ENCODE measurements around the gene WNT5B. TPM values are rescaled to one million over a fixed set of nuclear protein-coding genes. Genes with fewer than 3 reads are reported as not detected.

Gene WNT5B
- total and polyA plus RNA-seq, 2 donors (not counting 3 experiments of a cell fraction or from before 2014, with no cell fraction given) = not detected

- no TSS peak for BruUV-seq (replicated peaks)
- intact Hi-C loops (cut with micrococcal nuclease) (no loop called here), dilution Hi-C loops (cut with MboI; ENCODE audit: extremely low pct_ligation_motif_present, low sequenced_read_pairs) (no loop called here)
- Histone ChIP-seq H2AFZ (ENCODE audit: low read depth, low read length) (peak overlapping the region; percentile 96), H3K4me2 (ENCODE audit: insufficient read depth, low read length) (peak overlapping the region; percentile 99), H3K79me2 (ENCODE audit: control insufficient read depth, insufficient read depth, low read length) (peaks cover 17% of the 10 kb centered on the region), H3K36me3 (ENCODE audit: control insufficient read depth in 2 of 2, extremely low read depth in 1 of 2, insufficient read depth in 2 of 2, low read length in 2 of 2) (no peaks in the 10 kb centered on the region), H3K4me1 (ENCODE audit: control insufficient read depth, extremely low read depth, insufficient read depth, low read length) (peaks cover 35% of the 10 kb centered on the region), H4K20me1 (replicated peaks; ENCODE audit: control insufficient read depth, extremely low read depth, insufficient read depth, low read length) (peaks cover 2% of the 10 kb centered on the region), H3K9me3 (replicated peaks; ENCODE audit: control insufficient read depth, insufficient read depth, low read length) (no peaks in the 10 kb centered on the region), H3K9me1 (replicated peaks; ENCODE audit: control insufficient read depth, extremely low read depth, insufficient read depth, low read length) (no peaks in the 10 kb centered on the region), H3K4me3 (replicated peaks in 1 of 3; ENCODE audit: insufficient read depth in 1 of 3, low read depth in 1 of 3, low read length in 3 of 3) (no peak overlapping the region), H3K27ac (ENCODE audit: insufficient read depth, low read depth, low read length) (no peak overlapping the region), H3K9ac (replicated peaks; ENCODE audit: extremely low read depth, insufficient read depth, low read length) (no peak overlapping the region), H3K27me3 (ENCODE audit: control insufficient read depth in 2 of 2, insufficient read depth in 2 of 2, low read length in 2 of 2) (no peaks in the 10 kb centered on the region)
- ChIA-PET CTCF (no interaction called here), POLR2A (no interaction called here)
- FAIRE-seq = no peak
- TF ChIP-seq EZH2 (IDR thresholded peaks at IDR 0.05; ENCODE audit: borderline replicate concordance, low read depth, low read length, severe bottlenecking) = no peak
- no peak for TF ChIP-seq CTCF (IDR thresholded peaks at IDR 0.05; ENCODE audit: extremely low read depth in 1 of 2, insufficient read depth in 1 of 2, low read depth in 1 of 2, low read length in 2 of 2)
- TF ChIP-seq MYC (IDR thresholded peaks at IDR 0.05; ENCODE audit: low read depth, low read length) = no peak
- no peak for TF ChIP-seq FOS (IDR thresholded peaks at IDR 0.05; ENCODE audit: borderline replicate concordance, insufficient read depth, low read length)
- TF ChIP-seq MAX (IDR thresholded peaks at IDR 0.05; ENCODE audit: insufficient read depth, insufficient read length) = no peak
- TF ChIP-seq GATA2 (IDR thresholded peaks at IDR 0.05; ENCODE audit: insufficient read depth, insufficient read length, low read depth, low read length) = no peak
- TF ChIP-seq JUN (IDR thresholded peaks at IDR 0.05; ENCODE audit: borderline replicate concordance, insufficient read depth, insufficient read length, low read depth) = no peak
- TF ChIP-seq POLR2A (IDR thresholded peaks at IDR 0.05; ENCODE audit: low read depth, low read length) = no peak
- TF ChIP-seq POLR2AphosphoS5 (IDR thresholded peaks at IDR 0.05; ENCODE audit: insufficient read depth, low read depth, low read length) = no peak
- DNase-seq (ENCODE audit: low read depth, low spot score) = no peak
Observed at GRCh38 chr12:1595690-1596347, 33.2 kb upstream of the WNT5B start.
